ENCODE measurements around the gene ITIH5.

DNA sequence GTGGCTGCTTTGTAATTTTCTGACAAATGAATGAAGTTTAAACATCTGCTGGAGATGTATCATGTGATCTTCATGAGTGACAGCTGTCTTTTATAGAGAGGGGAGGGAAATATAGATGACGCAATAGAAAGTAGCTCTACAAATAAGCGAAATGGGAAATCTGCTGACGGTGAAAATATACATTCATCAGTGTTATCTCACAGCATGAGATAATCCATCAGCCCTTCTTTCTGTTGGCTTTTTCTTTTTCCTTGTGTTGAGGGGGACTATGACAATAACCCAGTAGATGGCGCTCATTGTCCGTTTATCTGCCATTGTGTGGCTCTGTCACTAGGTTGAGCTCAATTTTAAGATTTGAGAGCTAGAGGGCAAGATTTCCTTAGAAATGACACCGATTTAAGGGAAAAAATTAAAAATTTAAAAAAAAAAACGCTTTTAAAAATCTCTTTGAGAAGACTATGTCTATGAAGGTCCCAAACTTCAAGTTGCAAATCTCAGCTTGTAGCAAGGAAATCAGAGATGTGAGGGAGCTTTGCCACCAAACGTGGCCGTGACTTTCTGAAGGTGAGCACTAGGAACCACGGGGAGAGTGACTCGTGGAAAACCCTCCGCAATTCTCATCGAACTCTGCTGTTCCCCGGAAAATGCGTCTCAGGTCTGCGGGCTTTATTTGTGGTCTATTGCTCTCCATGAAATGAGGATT is 141.3 kb downstream of the ITIH5 start:
- TF ChIP-seq, protein P1, sequence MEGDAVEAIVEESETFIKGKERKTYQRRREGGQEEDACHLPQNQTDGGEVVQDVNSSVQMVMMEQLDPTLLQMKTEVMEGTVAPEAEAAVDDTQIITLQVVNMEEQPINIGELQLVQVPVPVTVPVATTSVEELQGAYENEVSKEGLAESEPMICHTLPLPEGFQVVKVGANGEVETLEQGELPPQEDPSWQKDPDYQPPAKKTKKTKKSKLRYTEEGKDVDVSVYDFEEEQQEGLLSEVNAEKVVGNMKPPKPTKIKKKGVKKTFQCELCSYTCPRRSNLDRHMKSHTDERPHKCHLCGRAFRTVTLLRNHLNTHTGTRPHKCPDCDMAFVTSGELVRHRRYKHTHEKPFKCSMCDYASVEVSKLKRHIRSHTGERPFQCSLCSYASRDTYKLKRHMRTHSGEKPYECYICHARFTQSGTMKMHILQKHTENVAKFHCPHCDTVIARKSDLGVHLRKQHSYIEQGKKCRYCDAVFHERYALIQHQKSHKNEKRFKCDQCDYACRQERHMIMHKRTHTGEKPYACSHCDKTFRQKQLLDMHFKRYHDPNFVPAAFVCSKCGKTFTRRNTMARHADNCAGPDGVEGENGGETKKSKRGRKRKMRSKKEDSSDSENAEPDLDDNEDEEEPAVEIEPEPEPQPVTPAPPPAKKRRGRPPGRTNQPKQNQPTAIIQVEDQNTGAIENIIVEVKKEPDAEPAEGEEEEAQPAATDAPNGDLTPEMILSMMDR (IDR thresholded peaks at IDR 0.05; ENCODE audit: low read length) = peak; percentile 84
- no peak for TF ChIP-seq EZH2 (optimal IDR thresholded peaks at IDR 0.05; ENCODE audit: low read depth, low read length)
- TF ChIP-seq EZH2phosphoT487 (IDR thresholded peaks at IDR 0.05; ENCODE audit: low read length) = no peak

Measured in MM.1S (cell line).